ENCODE data around the gene STIM2. TPM values are rescaled to one million over a fixed set of nuclear protein-coding genes. Genes with fewer than 3 reads are reported as not detected.

Gene STIM2
- total and polyA plus RNA-seq, 2 donors (not counting 3 experiments of a cell fraction or from before 2014, with no cell fraction given), result 21.0 to 21.2 TPM

DNA sequence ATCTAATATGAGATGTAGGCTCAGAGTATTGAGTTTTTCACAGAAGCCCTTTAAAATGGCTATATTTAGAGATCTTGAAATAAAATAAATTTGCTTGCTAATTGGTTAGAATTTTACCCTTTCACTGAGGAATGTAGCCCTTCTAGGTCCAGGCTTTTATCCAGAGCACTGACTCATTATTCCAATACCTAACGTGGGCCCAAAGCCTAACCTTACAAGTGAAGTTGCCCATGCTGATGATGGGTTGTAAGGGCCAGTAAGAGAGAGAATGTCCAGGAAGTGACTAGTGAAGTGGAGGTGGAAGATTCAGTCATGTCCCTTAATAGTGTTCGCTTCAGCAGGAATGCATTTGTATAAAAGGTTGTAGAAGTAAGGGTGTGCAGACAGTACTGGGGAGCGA is 155.9 kb downstream of the STIM2 start:
- dilution Hi-C loops (cut with MboI; ENCODE audit: extremely low pct_ligation_motif_present, low sequenced_read_pairs) (no loop called here), intact Hi-C loops (cut with micrococcal nuclease) (no loop called here)
- H3K4me2 ChIP-seq (ENCODE audit: insufficient read depth, low read length), result no peak overlapping the region
- H3K79me2 ChIP-seq (ENCODE audit: control insufficient read depth, insufficient read depth, low read length), result no peaks in the 10 kb centered on the region
- no peaks in the 10 kb centered on the region for H4K20me1 ChIP-seq (replicated peaks; ENCODE audit: control insufficient read depth, extremely low read depth, insufficient read depth, low read length)
- H3K27ac ChIP-seq (ENCODE audit: insufficient read depth, low read depth, low read length), result no peak overlapping the region
- no peak overlapping the region for H3K4me3 ChIP-seq (replicated peaks in 1 of 3; ENCODE audit: insufficient read depth in 1 of 3, low read depth in 1 of 3, low read length in 3 of 3)
- no peak for FAIRE-seq
- H3K9ac ChIP-seq (replicated peaks; ENCODE audit: extremely low read depth, insufficient read depth, low read length), result no peak overlapping the region
- no TSS peak for BruUV-seq (replicated peaks)
- H3K9me1 ChIP-seq (replicated peaks; ENCODE audit: control insufficient read depth, extremely low read depth, insufficient read depth, low read length), result no peaks in the 10 kb centered on the region
- TF ChIP-seq GATA2 (IDR thresholded peaks at IDR 0.05; ENCODE audit: insufficient read depth, insufficient read length, low read depth, low read length), result no peak
- no peak for TF ChIP-seq POLR2A (IDR thresholded peaks at IDR 0.05; ENCODE audit: low read depth, low read length)
- no peak overlapping the region for H2AFZ ChIP-seq (ENCODE audit: low read depth, low read length)
- DNase-seq (ENCODE audit: low read depth, low spot score), result no peak
- no peaks in the 10 kb centered on the region for H3K36me3 ChIP-seq (ENCODE audit: control insufficient read depth in 2 of 2, extremely low read depth in 1 of 2, insufficient read depth in 2 of 2, low read length in 2 of 2)
- ChIA-PET POLR2A (no interaction called here), CTCF (no interaction called here)
- no peaks in the 10 kb centered on the region for H3K27me3 ChIP-seq (ENCODE audit: control insufficient read depth in 2 of 2, insufficient read depth in 2 of 2, low read length in 2 of 2)
- no peaks in the 10 kb centered on the region for H3K4me1 ChIP-seq (ENCODE audit: control insufficient read depth, extremely low read depth, insufficient read depth, low read length)
- no peaks in the 10 kb centered on the region for H3K9me3 ChIP-seq (replicated peaks; ENCODE audit: control insufficient read depth, insufficient read depth, low read length)

DNA sequence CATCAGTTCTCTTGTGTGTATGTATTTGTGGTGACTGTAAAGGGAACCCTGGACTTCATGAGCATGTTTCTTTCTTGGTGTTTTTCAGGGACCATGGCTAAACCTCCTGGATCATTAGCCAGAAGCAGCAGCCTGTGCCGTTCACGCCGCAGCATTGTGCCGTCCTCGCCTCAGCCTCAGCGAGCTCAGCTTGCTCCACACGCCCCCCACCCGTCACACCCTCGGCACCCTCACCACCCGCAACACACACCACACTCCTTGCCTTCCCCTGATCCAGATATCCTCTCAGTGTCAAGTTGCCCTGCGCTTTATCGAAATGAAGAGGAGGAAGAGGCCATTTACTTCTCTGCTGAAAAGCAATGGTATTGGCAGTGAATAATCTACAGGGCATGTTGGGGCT is 157.0 kb downstream of the STIM2 start:
- Histone ChIP-seq H3K27me3 (ENCODE audit: control insufficient read depth in 2 of 2, insufficient read depth in 2 of 2, low read length in 2 of 2) (no peaks in the 10 kb centered on the region), H3K27ac (ENCODE audit: insufficient read depth, low read depth, low read length) (no peak overlapping the region), H3K9me1 (replicated peaks; ENCODE audit: control insufficient read depth, extremely low read depth, insufficient read depth, low read length) (no peaks in the 10 kb centered on the region), H3K9me3 (replicated peaks; ENCODE audit: control insufficient read depth, insufficient read depth, low read length) (no peaks in the 10 kb centered on the region), H3K4me2 (ENCODE audit: insufficient read depth, low read length) (no peak overlapping the region), H2AFZ (ENCODE audit: low read depth, low read length) (no peak overlapping the region), H3K36me3 (ENCODE audit: control insufficient read depth in 2 of 2, extremely low read depth in 1 of 2, insufficient read depth in 2 of 2, low read length in 2 of 2) (no peaks in the 10 kb centered on the region), H4K20me1 (replicated peaks; ENCODE audit: control insufficient read depth, extremely low read depth, insufficient read depth, low read length) (no peaks in the 10 kb centered on the region), H3K4me1 (ENCODE audit: control insufficient read depth, extremely low read depth, insufficient read depth, low read length) (no peaks in the 10 kb centered on the region), H3K9ac (replicated peaks; ENCODE audit: extremely low read depth, insufficient read depth, low read length) (no peak overlapping the region), H3K79me2 (ENCODE audit: control insufficient read depth, insufficient read depth, low read length) (no peaks in the 10 kb centered on the region), H3K4me3 (replicated peaks in 1 of 3; ENCODE audit: insufficient read depth in 1 of 3, low read depth in 1 of 3, low read length in 3 of 3) (no peak overlapping the region)
- intact Hi-C loops (cut with micrococcal nuclease) (no loop called here), dilution Hi-C loops (cut with MboI; ENCODE audit: extremely low pct_ligation_motif_present, low sequenced_read_pairs) (no loop called here)
- TF ChIP-seq JUN (IDR thresholded peaks at IDR 0.05; ENCODE audit: borderline replicate concordance, insufficient read depth, insufficient read length, low read depth) (no peak), POLR2A (IDR thresholded peaks at IDR 0.05; ENCODE audit: low read depth, low read length) (no peak), EZH2 (IDR thresholded peaks at IDR 0.05; ENCODE audit: borderline replicate concordance, low read depth, low read length, severe bottlenecking) (no peak), FOS (IDR thresholded peaks at IDR 0.05; ENCODE audit: borderline replicate concordance, insufficient read depth, low read length) (no peak), GATA2 (IDR thresholded peaks at IDR 0.05; ENCODE audit: insufficient read depth, insufficient read length, low read depth, low read length) (no peak), MYC (IDR thresholded peaks at IDR 0.05; ENCODE audit: low read depth, low read length) (no peak), POLR2AphosphoS5 (IDR thresholded peaks at IDR 0.05; ENCODE audit: insufficient read depth, low read depth, low read length) (no peak)
- TF ChIP-seq, protein P1, sequence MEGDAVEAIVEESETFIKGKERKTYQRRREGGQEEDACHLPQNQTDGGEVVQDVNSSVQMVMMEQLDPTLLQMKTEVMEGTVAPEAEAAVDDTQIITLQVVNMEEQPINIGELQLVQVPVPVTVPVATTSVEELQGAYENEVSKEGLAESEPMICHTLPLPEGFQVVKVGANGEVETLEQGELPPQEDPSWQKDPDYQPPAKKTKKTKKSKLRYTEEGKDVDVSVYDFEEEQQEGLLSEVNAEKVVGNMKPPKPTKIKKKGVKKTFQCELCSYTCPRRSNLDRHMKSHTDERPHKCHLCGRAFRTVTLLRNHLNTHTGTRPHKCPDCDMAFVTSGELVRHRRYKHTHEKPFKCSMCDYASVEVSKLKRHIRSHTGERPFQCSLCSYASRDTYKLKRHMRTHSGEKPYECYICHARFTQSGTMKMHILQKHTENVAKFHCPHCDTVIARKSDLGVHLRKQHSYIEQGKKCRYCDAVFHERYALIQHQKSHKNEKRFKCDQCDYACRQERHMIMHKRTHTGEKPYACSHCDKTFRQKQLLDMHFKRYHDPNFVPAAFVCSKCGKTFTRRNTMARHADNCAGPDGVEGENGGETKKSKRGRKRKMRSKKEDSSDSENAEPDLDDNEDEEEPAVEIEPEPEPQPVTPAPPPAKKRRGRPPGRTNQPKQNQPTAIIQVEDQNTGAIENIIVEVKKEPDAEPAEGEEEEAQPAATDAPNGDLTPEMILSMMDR (IDR thresholded peaks at IDR 0.05; ENCODE audit: extremely low read depth in 1 of 2, insufficient read depth in 1 of 2, low read depth in 1 of 2, low read length in 2 of 2), result no peak
- FAIRE-seq, result no peak
- ChIA-PET CTCF (no interaction called here), POLR2A (no interaction called here)
- DNase-seq (ENCODE audit: low read depth, low spot score), result no peak
- no TSS peak for BruUV-seq (replicated peaks)

All from endothelial cell of umbilical vein (primary cell).